Aortic smooth muscle cell (primary cell): Measurements from ENCODE around the gene SPOCK2. TPM values are rescaled to one million over a fixed set of nuclear protein-coding genes. Genes with fewer than 3 reads are reported as not detected.

Experiments
- total RNA-seq: library from RNA; depleted of rRNA; stranded (reverse); fragments of >200 nt; gene quantifications from 2 replicates; pipeline ENCODE4 v1.2.3, GENCODE V29; 2014

Gene SPOCK2, protein sequence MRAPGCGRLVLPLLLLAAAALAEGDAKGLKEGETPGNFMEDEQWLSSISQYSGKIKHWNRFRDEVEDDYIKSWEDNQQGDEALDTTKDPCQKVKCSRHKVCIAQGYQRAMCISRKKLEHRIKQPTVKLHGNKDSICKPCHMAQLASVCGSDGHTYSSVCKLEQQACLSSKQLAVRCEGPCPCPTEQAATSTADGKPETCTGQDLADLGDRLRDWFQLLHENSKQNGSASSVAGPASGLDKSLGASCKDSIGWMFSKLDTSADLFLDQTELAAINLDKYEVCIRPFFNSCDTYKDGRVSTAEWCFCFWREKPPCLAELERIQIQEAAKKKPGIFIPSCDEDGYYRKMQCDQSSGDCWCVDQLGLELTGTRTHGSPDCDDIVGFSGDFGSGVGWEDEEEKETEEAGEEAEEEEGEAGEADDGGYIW
- total RNA-seq, result 0.26 and 0.37 TPM in 2 replicates

DNA sequence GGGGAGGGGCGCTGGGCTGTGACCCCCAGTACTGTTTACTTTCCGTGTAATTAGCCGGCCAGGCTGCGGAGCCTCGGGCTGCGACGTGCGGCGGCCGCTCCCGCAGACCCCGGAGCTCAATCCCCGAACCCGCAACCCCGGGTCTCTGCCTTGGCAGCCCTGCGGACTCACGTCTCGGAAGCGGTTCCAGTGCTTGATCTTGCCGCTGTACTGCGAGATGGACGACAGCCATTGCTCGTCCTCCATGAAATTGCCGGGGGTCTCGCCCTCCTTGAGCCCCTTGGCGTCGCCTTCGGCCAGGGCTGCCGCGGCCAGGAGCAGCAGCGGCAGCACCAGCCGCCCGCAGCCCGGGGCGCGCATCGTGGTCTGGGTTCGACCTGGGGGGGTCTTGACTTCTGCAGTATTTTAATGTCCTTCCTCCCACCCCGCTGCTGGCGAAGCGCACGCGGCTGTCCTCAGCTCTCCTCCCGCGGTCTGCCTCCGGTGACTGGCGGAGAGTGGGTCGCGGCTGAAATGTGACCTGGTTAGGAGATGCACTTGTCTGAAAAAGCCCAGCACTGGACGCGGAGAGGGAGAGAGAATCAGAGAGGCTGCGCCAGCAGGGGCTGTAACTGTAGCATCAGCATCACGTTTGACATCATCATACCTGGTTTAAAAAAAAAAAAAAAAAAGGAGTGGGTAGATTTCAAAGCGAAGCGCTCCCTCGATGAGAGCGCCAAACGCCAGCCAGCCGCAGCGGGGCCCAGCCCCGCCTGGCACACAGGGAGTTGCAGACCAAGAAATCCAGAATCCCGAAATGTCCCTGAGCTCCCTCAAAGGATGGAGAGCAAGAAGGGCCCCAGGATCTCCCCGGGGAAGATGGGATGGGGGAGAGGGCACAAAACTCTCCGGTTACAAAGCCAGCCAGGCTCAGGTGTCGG, at the start of gene SPOCK2:
TSS of gene SPOCK2 (minus strand) at position 583 of the 920 bp plus-strand sequence. CDS start at position 360, 223 bp downstream.

Other genes with a start within 250 kb of the SPOCK2 start
- 883 and 905 TPM in 2 replicates for gene PSAP, start 237.3 kb downstream of the SPOCK2 start, total RNA-seq
- gene CHST3, start 124.2 kb downstream of the SPOCK2 start, total RNA-seq, result 38.1 and 46.1 TPM in 2 replicates
- 36.6 and 45.0 TPM in 2 replicates for gene ANAPC16, start 127.5 kb upstream of the SPOCK2 start, total RNA-seq
- gene ASCC1, start 127.7 kb upstream of the SPOCK2 start, total RNA-seq, result 25.0 and 32.6 TPM in 2 replicates
- gene DDIT4, start 185.4 kb upstream of the SPOCK2 start, total RNA-seq, result 58.4 and 110 TPM in 2 replicates